HCT116 (cell line): ENCODE data around the gene C10orf95. TPM values are rescaled to one million over a fixed set of nuclear protein-coding genes. Genes with fewer than 3 reads are reported as not detected.
"Not testable (repeated sequence)": the region's sequence is repeated elsewhere in the genome, so short reads cannot be mapped to it uniquely, and the experiment has no call there.

Experiments used
- ATAC-seq: fragments of 200-7000 bp; cut with Tn5 transposase; 2 replicates; pipeline ENCODE4 v1.9.1; 2020; ENCODE audit warnings: mild to moderate bottlenecking, moderate library complexity
- BruUV-seq: library from RNA; stranded (reverse); fragments of 400-500 nt; replicated peaks from 2 replicates; lab custom pipeline; 2021; lab: Mats Ljungman, UMichigan
- CTCF ChIA-PET: fragments of 300-600 bp; sonication (Branson Sonifier 250); formaldehyde crosslinking; loops from one replicate; lab custom pipeline; 2021; ENCODE audit warnings: antibody characterized with exemption; lab: Charles Lee
- POLR2A ChIA-PET: fragments of 300-600, 350-600 bp; sonication (Branson Sonifier 250); formaldehyde crosslinking; loops from one replicate; lab custom pipeline; 2021; ENCODE audit warnings: antibody characterized with exemption; lab: Charles Lee
- RAD21 ChIA-PET, 2 experiments: fragments of 300-600 bp; sonication (Branson Sonifier 250); formaldehyde crosslinking; loops; one replicate each; lab custom pipeline; 2023; ENCODE audit warnings: low total read pairs in 2 of 2; ENCODE audit not compliant: uncharacterized antibody in 2 of 2, unreplicated experiment in 2 of 2, low non-redundant PET in 1 of 2; lab: Charles Lee
- DNase-seq: peaks from one replicate; pipeline ENCODE4 v3.0.0-alpha.2; 2010; ENCODE audit warnings: low read depth, low spot score
- H2AFZ ChIP-seq: fragments of 200-600 bp; shearing (Covaris generic), sonication (generic); 2 replicates; pipeline ENCODE4 v1.6.1; 2017; ENCODE audit warnings: low read depth, mixed run types, mixed read lengths, antibody characterized with exemption, low read length; ENCODE audit not compliant: poor library complexity, severe bottlenecking
- H3K27ac ChIP-seq: 2 replicates; pipeline ENCODE4 v1.5.1; 2012; ENCODE audit warnings: low read depth, low read length
- H3K27me3 ChIP-seq: fragments of 200-600 bp; sonication (generic); 2 replicates; pipeline ENCODE4 v1.6.1; 2016; ENCODE audit warnings: mixed run types, low read length, mixed read lengths; ENCODE audit not compliant: insufficient read depth
- H3K36me3 ChIP-seq, 2 experiments: fragments of 200-500 bp in 1 of 2; fragments of 200-600 bp in 1 of 2; sonication (Bioruptor generic) in 1 of 2; sonication (generic) in 1 of 2; 2 replicates each; pipeline versions ENCODE4 v1.5.1 to v1.6.1; 2014 to 2016; ENCODE audit warnings: low read length in 2 of 2, inconsistent platforms in 1 of 2, mixed read lengths in 1 of 2, mixed run types in 1 of 2; ENCODE audit not compliant: insufficient read depth in 2 of 2, control insufficient read depth in 1 of 2
- H3K4me1 ChIP-seq, 2 experiments: fragments of 200-600 bp in 1 of 2; sonication (generic) in 1 of 2; 2 replicates each; pipeline versions ENCODE4 v1.5.1 to v1.6.1; 2012 to 2017; ENCODE audit warnings: low read length in 2 of 2, inconsistent platforms in 1 of 2, mild to moderate bottlenecking in 1 of 2, mixed read lengths in 1 of 2, mixed run types in 1 of 2, moderate library complexity in 1 of 2; ENCODE audit not compliant: insufficient read depth in 2 of 2, control insufficient read depth in 1 of 2
- H3K4me2 ChIP-seq: fragments of 200-600 bp; sonication (generic); 2 replicates; pipeline ENCODE4 v1.6.1; 2017; ENCODE audit warnings: mixed run types, low read length, mixed read lengths
- H3K4me3 ChIP-seq, 2 experiments: fragments of 200-600 bp in 1 of 2; sonication (generic) in 1 of 2; replicated peaks in 1 of 2; 2 replicates each; pipeline ENCODE4 v1.5.1; 2011 to 2016; ENCODE audit warnings: low read length in 2 of 2, control low read depth in 1 of 2, low read depth in 1 of 2, mild to moderate bottlenecking in 1 of 2, mixed read lengths in 1 of 2, mixed run types in 1 of 2
- H3K79me2 ChIP-seq: fragments of 200-600 bp; sonication (generic); 2 replicates; pipeline ENCODE4 v1.6.1; 2017; ENCODE audit warnings: mild to moderate bottlenecking, mixed run types, low read length, moderate library complexity, mixed read lengths; ENCODE audit not compliant: insufficient read depth
- H3K9ac ChIP-seq: fragments of 200-600 bp; sonication (generic); 2 replicates; pipeline ENCODE4 v1.6.1; 2016; ENCODE audit warnings: low read length, mixed read lengths
- H3K9me2 ChIP-seq: fragments of 200-600 bp; sonication (generic), shearing (Covaris generic); 2 replicates; pipeline ENCODE4 v1.6.1; 2017; ENCODE audit warnings: mixed run types, mild to moderate bottlenecking, moderate library complexity; ENCODE audit not compliant: insufficient read depth
- H3K9me3 ChIP-seq, 2 experiments: fragments of 200-500 bp in 1 of 2; fragments of 200-600 bp in 1 of 2; sonication (Bioruptor generic) in 1 of 2; sonication (generic) in 1 of 2; 2 replicates each; pipeline ENCODE4 v1.6.1; 2014 to 2017; ENCODE audit warnings: low read length in 2 of 2, mixed read lengths in 2 of 2, inconsistent platforms in 1 of 2, low read depth in 1 of 2, mild to moderate bottlenecking in 1 of 2, mixed run types in 1 of 2, moderate library complexity in 1 of 2; ENCODE audit not compliant: control insufficient read depth in 1 of 2, insufficient read depth in 1 of 2
- H4K20me1 ChIP-seq: fragments of 200-600 bp; sonication (generic), shearing (Covaris generic); 2 replicates; pipeline ENCODE4 v1.6.1; 2017; ENCODE audit warnings: mixed run types, mild to moderate bottlenecking, moderate library complexity; ENCODE audit not compliant: insufficient read depth
- ELF1 ChIP-seq: IDR thresholded peaks from 2 replicates; pipeline ENCODE4 v1.6.1; 2012; ENCODE audit warnings: low read depth, borderline replicate concordance
- POLR2AphosphoS5 ChIP-seq: IDR thresholded peaks from 2 replicates; pipeline ENCODE4 v1.6.1; 2011; ENCODE audit warnings: mild to moderate bottlenecking, low read depth, low read length, moderate library complexity
- intact Hi-C: fragments of 100-400 bp; cut with micrococcal nuclease; formaldehyde crosslinking; loops from 2 replicates; pipeline ENCODE4 v1.10.0; 2022
- total RNA-seq: library from RNA; stranded (reverse); gene quantifications from one replicate; pipeline ENCODE4 v1.2.1, GENCODE V29; 2021; ENCODE audit not compliant: unreplicated experiment

The C10orf95 gene
- total RNA-seq, 1 experiment from 2014 or later: 2.1 TPM

- H3K4me1 ChIP-seq: peaks cover 22 to 37% of the 10 kb centered on the region in 2 experiments
- no peaks in the 10 kb centered on the region for H3K9me2 ChIP-seq
- no peak for TF ChIP-seq ELF1
- TF ChIP-seq POLR2AphosphoS5: peak; percentile 56
- H2AFZ ChIP-seq: no peak overlapping the region
- ChIA-PET POLR2A (no interaction called here), CTCF (interaction anchor here (0.6 to 0.7 kb wide), 2 partner anchors 52 to 57 kb away, joined by 3 read pairs; no protein-coding TSS in a partner anchor), RAD21 (no interaction called here)
- H3K4me3 ChIP-seq: no peak overlapping the region
- no peaks in the 10 kb centered on the region for H3K9me3 ChIP-seq
- H3K4me2 ChIP-seq: no peak overlapping the region
- H3K9ac ChIP-seq: no peak overlapping the region
- no peak overlapping the region for H3K27ac ChIP-seq
- intact Hi-C loops: no loop called here
- BruUV-seq: no TSS peak
- H3K36me3 ChIP-seq: peaks cover 4 to 13% of the 10 kb centered on the region in 2 experiments; a peak in 2 of 4 replicates
- DNase-seq (no peak), ATAC-seq (no peak)
- H3K79me2 ChIP-seq: peaks cover 28% of the 10 kb centered on the region
- no peaks in the 10 kb centered on the region for H4K20me1 ChIP-seq
- no peaks in the 10 kb centered on the region for H3K27me3 ChIP-seq
Measured at GRCh38 chr10:102455893-102456471, 4.6 kb upstream of the C10orf95 start.

- H3K79me2 ChIP-seq: peaks cover 35% of the 10 kb centered on the region
- RAD21 ChIA-PET, ATAC-seq, H3K27ac ChIP-seq, H2AFZ ChIP-seq, intact Hi-C loops, H3K27me3 ChIP-seq, CTCF ChIA-PET, H3K9ac ChIP-seq, BruUV-seq, H3K4me2 ChIP-seq, H3K4me3 ChIP-seq, H3K9me2 ChIP-seq, POLR2A ChIA-PET, H4K20me1 ChIP-seq, H3K9me3 ChIP-seq, DNase-seq: not testable (repeated sequence)
- H3K4me1 ChIP-seq: peaks cover 22 to 32% of the 10 kb centered on the region in 2 experiments
- H3K36me3 ChIP-seq: peaks cover 4 to 13% of the 10 kb centered on the region in 2 experiments; a peak in 2 of 4 replicates
Measured at GRCh38 chr10:102454662-102455487, 3.5 kb upstream of the C10orf95 start.
